ENCODE data around the gene RAB18.

DNA sequence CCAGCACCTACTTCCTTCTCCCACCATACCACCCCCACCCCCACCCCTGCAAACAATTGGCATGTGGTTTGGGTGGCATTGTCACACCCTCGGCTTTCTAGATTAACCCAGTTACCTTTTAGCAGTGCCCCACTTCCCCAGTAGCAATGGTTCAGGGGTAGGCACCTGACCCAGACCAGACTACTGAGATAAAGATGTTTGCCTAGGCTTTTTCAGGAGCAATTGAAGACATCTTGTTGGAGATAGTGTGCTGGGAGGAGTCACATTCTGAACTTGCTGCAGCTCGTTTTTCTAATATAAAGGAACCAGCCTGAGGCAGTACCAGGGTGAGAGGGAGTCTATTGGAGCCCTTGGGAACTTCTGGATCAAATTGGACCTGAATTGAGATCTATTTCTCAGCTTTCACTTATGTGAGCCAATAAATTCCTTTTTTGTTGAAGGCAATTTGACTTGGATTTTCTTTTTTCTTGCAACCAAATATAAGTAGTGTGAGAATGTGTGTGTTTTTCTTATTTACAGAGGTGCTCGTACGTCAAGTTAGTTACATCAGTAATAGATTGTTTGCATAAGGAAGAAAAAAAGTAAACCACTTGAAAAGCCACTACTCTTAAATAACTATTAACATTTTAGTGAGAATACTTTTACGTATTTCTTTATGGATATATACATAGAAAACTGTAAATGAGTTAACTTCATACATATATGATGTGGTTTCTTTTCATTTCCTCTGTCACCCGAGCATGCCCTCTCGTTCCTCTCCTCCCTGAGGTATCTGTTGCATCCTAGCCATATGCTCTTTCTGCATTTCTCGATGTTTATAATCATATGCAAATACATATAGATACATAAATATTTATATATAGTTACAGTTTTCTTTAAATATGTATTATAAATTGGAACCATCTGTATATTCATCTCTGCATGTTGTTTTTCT, 38.0 kb downstream of the RAB18 start:
- TF ChIP-seq CTCF (IDR thresholded peaks at IDR 0.05; ENCODE audit: low read length) (no peak), EZH2 (optimal IDR thresholded peaks at IDR 0.05; ENCODE audit: low read depth, low read length) (no peak), EZH2phosphoT487 (IDR thresholded peaks at IDR 0.05; ENCODE audit: low read length) (no peak)

All from MM.1S (cell line).